WTC11 (cell line): ENCODE results near the gene OTOS. TPM values are rescaled to one million over a fixed set of nuclear protein-coding genes. Genes with fewer than 3 reads are reported as not detected.

Experiments
- ATAC-seq: fragments of 200-7000 bp; cut with Tn5 transposase; 2 replicates; pipeline ENCODE4 v1.10.0; 2021; ENCODE audit warnings: mild to moderate bottlenecking, moderate library complexity
- CTCF ChIA-PET: fragments of 300-600 bp; sonication (Branson Sonifier 250); formaldehyde crosslinking; loops from one replicate; lab custom pipeline; 2021; ENCODE audit warnings: antibody characterized with exemption; lab: Charles Lee
- POLR2A ChIA-PET: fragments of 350-600 bp; sonication (Branson Sonifier 250); formaldehyde crosslinking; loops from one replicate; lab custom pipeline; 2021; ENCODE audit warnings: antibody characterized with exemption; lab: Charles Lee
- DNase-seq: peaks from one replicate; pipeline ENCODE4 v3.0.0; 2021; ENCODE audit warnings: low spot score
- H3K27ac Mint-ChIP-seq: 2 replicates; pipeline ENCODE4 v1.8.0; 2021; ENCODE audit warnings: mixed read lengths
- H3K27me3 Mint-ChIP-seq: 2 replicates; pipeline ENCODE4 v1.8.0; 2021; ENCODE audit warnings: low read depth, mild to moderate bottlenecking, moderate library complexity, mixed read lengths
- H3K36me3 Mint-ChIP-seq: 2 replicates; pipeline ENCODE4 v1.8.0; 2021; ENCODE audit warnings: mixed read lengths
- H3K4me1 Mint-ChIP-seq: 2 replicates; pipeline ENCODE4 v1.8.0; 2022; ENCODE audit warnings: mixed read lengths
- H3K4me3 Mint-ChIP-seq: 2 replicates; pipeline ENCODE4 v1.8.0; 2021; ENCODE audit warnings: mild to moderate bottlenecking, moderate library complexity, mixed read lengths
- H3K9me3 Mint-ChIP-seq: 2 replicates; pipeline ENCODE4 v1.8.0; 2021; ENCODE audit warnings: mixed read lengths
- ATF1 ChIP-seq: sonication (generic); formaldehyde crosslinking; IDR thresholded peaks from 2 replicates; pipeline ENCODE4 v1.8.1; 2023; ENCODE audit warnings: mild to moderate bottlenecking, moderate library complexity, missing genetic modification reagents
- FOXK1 ChIP-seq: sonication (generic); formaldehyde crosslinking; IDR thresholded peaks from 2 replicates; pipeline ENCODE4 v1.8.0; 2022; ENCODE audit warnings: mild to moderate bottlenecking, moderate library complexity, missing genetic modification reagents
- HMGA2 ChIP-seq: fragments of 250-450 bp; sonication (Bioruptor Pico); IDR thresholded peaks from 2 replicates; pipeline ENCODE4 v1.4.0; 2021; ENCODE audit warnings: mild to moderate bottlenecking, moderate library complexity
- KAT7 ChIP-seq: sonication (generic); formaldehyde crosslinking; IDR thresholded peaks from 2 replicates; pipeline ENCODE4 v1.8.1; 2023; ENCODE audit warnings: missing genetic modification reagents, mild to moderate bottlenecking, borderline replicate concordance
- MYBL2 ChIP-seq: sonication (generic); formaldehyde crosslinking; IDR thresholded peaks from 2 replicates; pipeline ENCODE4 v1.8.1; 2023; ENCODE audit warnings: mild to moderate bottlenecking, moderate library complexity, missing genetic modification reagents
- NR1H2 ChIP-seq: sonication (generic); formaldehyde crosslinking; IDR thresholded peaks from 2 replicates; pipeline ENCODE4 v1.9.0; 2021; ENCODE audit warnings: mild to moderate bottlenecking, moderate library complexity, missing genetic modification reagents
- SMAD3 ChIP-seq: sonication (generic); formaldehyde crosslinking; IDR thresholded peaks from 2 replicates; pipeline ENCODE4 v1.8.0; 2022; ENCODE audit warnings: missing genetic modification reagents, mild to moderate bottlenecking, borderline replicate concordance
- TCF7 ChIP-seq: sonication (generic); formaldehyde crosslinking; IDR thresholded peaks from 2 replicates; pipeline ENCODE4 v1.8.0; 2022; ENCODE audit warnings: mild to moderate bottlenecking, low read depth, missing genetic modification reagents, moderate library complexity
- TEAD1 ChIP-seq: sonication (generic); formaldehyde crosslinking; IDR thresholded peaks from 2 replicates; pipeline ENCODE4 v1.8.0; 2022; ENCODE audit warnings: mild to moderate bottlenecking, missing genetic modification reagents
- TEAD4 ChIP-seq: sonication (generic); formaldehyde crosslinking; IDR thresholded peaks from 2 replicates; pipeline ENCODE4 v1.8.0; 2022; ENCODE audit warnings: mild to moderate bottlenecking, missing genetic modification reagents
- ZNF121 ChIP-seq: sonication (generic); formaldehyde crosslinking; IDR thresholded peaks from 2 replicates; pipeline ENCODE4 v1.8.0; 2023; ENCODE audit warnings: missing genetic modification reagents
- ZNF219 ChIP-seq: sonication (generic); formaldehyde crosslinking; IDR thresholded peaks from 2 replicates; pipeline ENCODE4 v1.8.0; 2023; ENCODE audit warnings: missing genetic modification reagents, mild to moderate bottlenecking, borderline replicate concordance
- ZNF396 ChIP-seq: fragments of 250-450 bp; sonication (Bioruptor Pico); IDR thresholded peaks from 2 replicates; pipeline ENCODE4 v1.8.0; 2021; ENCODE audit warnings: mild to moderate bottlenecking, moderate library complexity, borderline replicate concordance
- ZNF671 ChIP-seq: fragments of 250-450 bp; sonication (Bioruptor Pico); IDR thresholded peaks from 2 replicates; pipeline ENCODE4 v1.8.0; 2021; ENCODE audit warnings: mild to moderate bottlenecking
- total RNA-seq: library from RNA; stranded (reverse); gene quantifications from 3 replicates; pipeline ENCODE4 v1.2.3, GENCODE V29; 2021
- TF ChIP-seq, protein P1 (sequence below): fragments of 250-450 bp; sonication (Bioruptor Pico); conservative IDR thresholded peaks from 2 replicates; pipeline ENCODE4 v1.9.0; 2021; ENCODE audit warnings: mild to moderate bottlenecking
- TF ChIP-seq, protein P2 (sequence below): fragments of 250-450 bp; sonication (Bioruptor Pico); IDR thresholded peaks from 2 replicates; pipeline ENCODE4 v1.9.0; 2021; ENCODE audit warnings: moderate library complexity, mild to moderate bottlenecking, inconsistent platforms, borderline replicate concordance
- TF ChIP-seq, protein P3 (sequence below): sonication (generic); formaldehyde crosslinking; conservative IDR thresholded peaks from 2 replicates; pipeline ENCODE4 v1.8.1; 2023; ENCODE audit warnings: mild to moderate bottlenecking, low read depth, missing genetic modification reagents, moderate library complexity
- TF ChIP-seq, protein P4 (sequence below): sonication (generic); formaldehyde crosslinking; IDR thresholded peaks from 2 replicates; pipeline ENCODE4 v1.8.1; 2023; ENCODE audit warnings: mild to moderate bottlenecking, missing genetic modification reagents, moderate library complexity
- TF ChIP-seq, protein P5 (sequence below): fragments of 250-450 bp; sonication (Bioruptor Pico); IDR thresholded peaks from 2 replicates; pipeline ENCODE4 v2.1.2; 2022; ENCODE audit warnings: mild to moderate bottlenecking, moderate library complexity
- TF ChIP-seq, protein P6 (sequence below): sonication (generic); formaldehyde crosslinking; IDR thresholded peaks from 2 replicates; pipeline ENCODE4 v1.8.0; 2022; ENCODE audit warnings: mild to moderate bottlenecking, missing genetic modification reagents
- TF ChIP-seq, protein P7 (sequence below): sonication (generic); formaldehyde crosslinking; IDR thresholded peaks from 2 replicates; pipeline ENCODE4 v1.8.0; 2022; ENCODE audit warnings: mild to moderate bottlenecking, missing genetic modification reagents
- TF ChIP-seq, protein P8 (sequence below): sonication (generic); formaldehyde crosslinking; conservative IDR thresholded peaks from 2 replicates; pipeline ENCODE4 v1.8.1; 2022; ENCODE audit warnings: mild to moderate bottlenecking, missing genetic modification reagents
- TF ChIP-seq, protein P9 (sequence below): sonication (generic); formaldehyde crosslinking; IDR thresholded peaks from 2 replicates; pipeline ENCODE4 v1.8.1; 2023; ENCODE audit warnings: mild to moderate bottlenecking, missing genetic modification reagents, borderline replicate concordance

Gene OTOS
- total RNA-seq, 1 experiment from 2014 or later, result not detected

DNA sequence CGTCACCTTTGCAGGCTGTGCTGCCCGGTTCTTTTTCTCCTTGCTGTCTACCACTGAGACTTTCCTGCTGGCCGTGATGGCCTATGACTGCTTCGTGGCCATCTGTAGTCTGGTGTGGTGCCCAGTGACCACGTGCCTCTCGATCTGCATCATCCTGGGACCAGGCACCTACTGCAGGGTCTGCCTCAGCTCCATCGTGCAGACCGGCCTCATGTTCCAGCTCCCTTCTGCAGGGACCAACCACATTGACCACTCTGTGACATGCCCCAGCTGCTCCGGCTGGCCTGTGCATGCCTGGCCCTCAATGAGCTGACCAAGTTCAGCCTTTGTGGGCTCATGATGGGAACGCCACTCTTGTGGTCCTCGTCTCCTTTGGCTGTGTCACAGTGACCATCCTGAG, 31.1 kb downstream of the OTOS start:
- peaks cover 6% of the 10 kb centered on the region for H3K4me1 Mint-ChIP-seq
- POLR2A ChIA-PET, result no interaction called here
- H3K4me3 Mint-ChIP-seq, result no peak overlapping the region
- CTCF ChIA-PET, result no interaction called here
- H3K9me3 Mint-ChIP-seq, result peaks cover 8% of the 10 kb centered on the region; the same call in 1 of the 2 replicates
- no peak overlapping the region for H3K27ac Mint-ChIP-seq
- TF ChIP-seq, protein P1, sequence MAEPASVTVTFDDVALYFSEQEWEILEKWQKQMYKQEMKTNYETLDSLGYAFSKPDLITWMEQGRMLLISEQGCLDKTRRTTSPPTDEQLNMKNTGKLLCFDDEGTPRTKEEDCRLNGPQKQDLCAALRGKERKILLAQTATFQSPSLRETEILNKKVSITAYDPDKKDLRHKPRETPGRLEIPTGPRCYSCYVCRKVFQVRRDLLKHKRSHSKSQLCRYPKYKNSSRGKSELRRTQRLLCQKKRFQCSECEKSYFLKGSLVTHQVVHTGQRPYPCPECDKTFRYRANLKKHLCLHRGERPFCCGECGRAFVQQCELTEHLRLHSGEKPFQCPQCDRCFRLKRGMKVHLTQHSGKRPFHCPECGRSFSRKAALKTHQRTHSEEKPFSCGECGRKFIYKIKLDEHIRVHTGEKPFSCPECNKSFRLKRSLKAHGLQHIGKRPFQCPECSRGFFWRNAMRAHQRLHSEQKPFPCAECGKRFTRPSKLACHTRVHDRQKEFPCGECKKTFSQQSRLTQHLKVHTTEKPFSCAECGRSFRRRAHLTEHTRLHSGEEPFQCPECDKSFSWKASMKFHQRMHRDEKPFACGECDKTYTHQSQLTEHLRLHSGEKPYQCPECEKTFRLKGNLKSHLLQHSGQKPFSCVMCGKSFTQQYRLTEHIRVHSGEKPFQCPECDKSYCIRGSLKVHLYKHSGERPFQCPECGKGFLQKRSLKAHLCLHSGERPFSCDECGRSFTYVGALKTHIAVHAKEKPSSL (CRISPR knock-in tag), result no peak
- no peak for TF ChIP-seq ZNF121 (CRISPR knock-in tag)
- TF ChIP-seq, protein P2, sequence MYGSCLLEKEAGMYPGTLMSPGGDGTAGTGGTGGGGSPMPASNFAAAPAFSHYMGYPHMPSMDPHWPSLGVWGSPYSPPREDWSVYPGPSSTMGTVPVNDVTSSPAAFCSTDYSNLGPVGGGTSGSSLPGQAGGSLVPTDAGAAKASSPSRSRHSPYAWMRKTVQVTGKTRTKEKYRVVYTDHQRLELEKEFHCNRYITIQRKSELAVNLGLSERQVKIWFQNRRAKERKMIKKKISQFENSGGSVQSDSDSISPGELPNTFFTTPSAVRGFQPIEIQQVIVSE, result no peak
- TF ChIP-seq ZNF671, result no peak
- TF ChIP-seq, protein P3, sequence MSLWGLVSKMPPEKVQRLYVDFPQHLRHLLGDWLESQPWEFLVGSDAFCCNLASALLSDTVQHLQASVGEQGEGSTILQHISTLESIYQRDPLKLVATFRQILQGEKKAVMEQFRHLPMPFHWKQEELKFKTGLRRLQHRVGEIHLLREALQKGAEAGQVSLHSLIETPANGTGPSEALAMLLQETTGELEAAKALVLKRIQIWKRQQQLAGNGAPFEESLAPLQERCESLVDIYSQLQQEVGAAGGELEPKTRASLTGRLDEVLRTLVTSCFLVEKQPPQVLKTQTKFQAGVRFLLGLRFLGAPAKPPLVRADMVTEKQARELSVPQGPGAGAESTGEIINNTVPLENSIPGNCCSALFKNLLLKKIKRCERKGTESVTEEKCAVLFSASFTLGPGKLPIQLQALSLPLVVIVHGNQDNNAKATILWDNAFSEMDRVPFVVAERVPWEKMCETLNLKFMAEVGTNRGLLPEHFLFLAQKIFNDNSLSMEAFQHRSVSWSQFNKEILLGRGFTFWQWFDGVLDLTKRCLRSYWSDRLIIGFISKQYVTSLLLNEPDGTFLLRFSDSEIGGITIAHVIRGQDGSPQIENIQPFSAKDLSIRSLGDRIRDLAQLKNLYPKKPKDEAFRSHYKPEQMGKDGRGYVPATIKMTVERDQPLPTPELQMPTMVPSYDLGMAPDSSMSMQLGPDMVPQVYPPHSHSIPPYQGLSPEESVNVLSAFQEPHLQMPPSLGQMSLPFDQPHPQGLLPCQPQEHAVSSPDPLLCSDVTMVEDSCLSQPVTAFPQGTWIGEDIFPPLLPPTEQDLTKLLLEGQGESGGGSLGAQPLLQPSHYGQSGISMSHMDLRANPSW (CRISPR knock-in tag), result no peak
- TF ChIP-seq MYBL2 (CRISPR knock-in tag), result no peak
- no peak for TF ChIP-seq ZNF219
- TF ChIP-seq FOXK1 (CRISPR knock-in tag), result no peak
- TF ChIP-seq ATF1 (CRISPR knock-in tag), result no peak
- TF ChIP-seq NR1H2 (CRISPR knock-in tag), result no peak
- no peak for TF ChIP-seq TCF7 (CRISPR knock-in tag)
- TF ChIP-seq, protein P4, sequence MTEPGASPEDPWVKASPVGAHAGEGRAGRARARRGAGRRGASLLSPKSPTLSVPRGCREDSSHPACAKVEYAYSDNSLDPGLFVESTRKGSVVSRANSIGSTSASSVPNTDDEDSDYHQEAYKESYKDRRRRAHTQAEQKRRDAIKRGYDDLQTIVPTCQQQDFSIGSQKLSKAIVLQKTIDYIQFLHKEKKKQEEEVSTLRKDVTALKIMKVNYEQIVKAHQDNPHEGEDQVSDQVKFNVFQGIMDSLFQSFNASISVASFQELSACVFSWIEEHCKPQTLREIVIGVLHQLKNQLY (CRISPR knock-in tag), result no peak
- no peak for TF ChIP-seq ZNF396 (CRISPR knock-in tag)
- TF ChIP-seq, protein P5, sequence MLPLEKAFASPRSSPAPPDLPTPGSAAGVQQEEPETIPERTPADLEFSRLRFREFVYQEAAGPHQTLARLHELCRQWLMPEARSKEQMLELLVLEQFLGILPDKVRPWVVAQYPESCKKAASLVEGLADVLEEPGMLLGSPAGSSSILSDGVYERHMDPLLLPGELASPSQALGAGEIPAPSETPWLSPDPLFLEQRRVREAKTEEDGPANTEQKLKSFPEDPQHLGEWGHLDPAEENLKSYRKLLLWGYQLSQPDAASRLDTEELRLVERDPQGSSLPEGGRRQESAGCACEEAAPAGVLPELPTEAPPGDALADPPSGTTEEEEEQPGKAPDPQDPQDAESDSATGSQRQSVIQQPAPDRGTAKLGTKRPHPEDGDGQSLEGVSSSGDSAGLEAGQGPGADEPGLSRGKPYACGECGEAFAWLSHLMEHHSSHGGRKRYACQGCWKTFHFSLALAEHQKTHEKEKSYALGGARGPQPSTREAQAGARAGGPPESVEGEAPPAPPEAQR (CRISPR knock-in tag), result no peak
- TF ChIP-seq, protein P6, sequence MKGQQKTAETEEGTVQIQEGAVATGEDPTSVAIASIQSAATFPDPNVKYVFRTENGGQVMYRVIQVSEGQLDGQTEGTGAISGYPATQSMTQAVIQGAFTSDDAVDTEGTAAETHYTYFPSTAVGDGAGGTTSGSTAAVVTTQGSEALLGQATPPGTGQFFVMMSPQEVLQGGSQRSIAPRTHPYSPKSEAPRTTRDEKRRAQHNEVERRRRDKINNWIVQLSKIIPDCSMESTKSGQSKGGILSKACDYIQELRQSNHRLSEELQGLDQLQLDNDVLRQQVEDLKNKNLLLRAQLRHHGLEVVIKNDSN, result no peak
- TF ChIP-seq HMGA2, result no peak
- TF ChIP-seq KAT7 (CRISPR knock-in tag), result no peak
- no peaks in the 10 kb centered on the region for H3K27me3 Mint-ChIP-seq
- no peak for DNase-seq
- no peak for ATAC-seq
- no peaks in the 10 kb centered on the region for H3K36me3 Mint-ChIP-seq

DNA sequence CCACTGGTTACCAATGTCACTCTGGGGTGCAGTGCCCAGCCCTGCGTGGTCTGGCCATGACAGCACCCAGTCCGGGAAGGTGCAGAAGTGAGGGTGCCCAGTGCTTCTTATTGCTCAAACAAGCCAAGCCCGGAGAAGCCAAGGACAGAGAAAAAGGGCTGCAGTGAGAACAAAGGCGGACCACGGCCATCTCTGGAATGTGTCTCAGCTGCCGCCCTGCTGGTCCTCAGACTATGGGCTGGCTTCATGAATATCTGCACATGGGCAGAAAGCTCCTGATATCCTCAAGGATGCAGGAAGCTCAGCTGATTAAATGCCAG, 33.0 kb downstream of the OTOS start:
- peaks cover 8% of the 10 kb centered on the region; the same call in 1 of the 2 replicates for H3K9me3 Mint-ChIP-seq
- H3K27ac Mint-ChIP-seq, result no peak overlapping the region
- H3K4me1 Mint-ChIP-seq, result no peaks in the 10 kb centered on the region
- H3K4me3 Mint-ChIP-seq, result no peak overlapping the region
- no peaks in the 10 kb centered on the region for H3K27me3 Mint-ChIP-seq
- ChIA-PET POLR2A (no interaction called here), CTCF (interaction anchor here (1.0 to 1.4 kb wide), 2 partner anchors 41 to 47 kb away, joined by 3 to 5 read pairs; no protein-coding TSS in a partner anchor)
- H3K36me3 Mint-ChIP-seq, result no peaks in the 10 kb centered on the region
- ATAC-seq (no peak), DNase-seq (no peak)
- TF ChIP-seq, protein P7, sequence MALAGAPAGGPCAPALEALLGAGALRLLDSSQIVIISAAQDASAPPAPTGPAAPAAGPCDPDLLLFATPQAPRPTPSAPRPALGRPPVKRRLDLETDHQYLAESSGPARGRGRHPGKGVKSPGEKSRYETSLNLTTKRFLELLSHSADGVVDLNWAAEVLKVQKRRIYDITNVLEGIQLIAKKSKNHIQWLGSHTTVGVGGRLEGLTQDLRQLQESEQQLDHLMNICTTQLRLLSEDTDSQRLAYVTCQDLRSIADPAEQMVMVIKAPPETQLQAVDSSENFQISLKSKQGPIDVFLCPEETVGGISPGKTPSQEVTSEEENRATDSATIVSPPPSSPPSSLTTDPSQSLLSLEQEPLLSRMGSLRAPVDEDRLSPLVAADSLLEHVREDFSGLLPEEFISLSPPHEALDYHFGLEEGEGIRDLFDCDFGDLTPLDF, result no peak
- TF ChIP-seq, protein P8, sequence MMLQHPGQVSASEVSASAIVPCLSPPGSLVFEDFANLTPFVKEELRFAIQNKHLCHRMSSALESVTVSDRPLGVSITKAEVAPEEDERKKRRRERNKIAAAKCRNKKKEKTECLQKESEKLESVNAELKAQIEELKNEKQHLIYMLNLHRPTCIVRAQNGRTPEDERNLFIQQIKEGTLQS (CRISPR knock-in tag), result no peak
- no peak for TF ChIP-seq SMAD3 (CRISPR knock-in tag)
- TF ChIP-seq, protein P9, sequence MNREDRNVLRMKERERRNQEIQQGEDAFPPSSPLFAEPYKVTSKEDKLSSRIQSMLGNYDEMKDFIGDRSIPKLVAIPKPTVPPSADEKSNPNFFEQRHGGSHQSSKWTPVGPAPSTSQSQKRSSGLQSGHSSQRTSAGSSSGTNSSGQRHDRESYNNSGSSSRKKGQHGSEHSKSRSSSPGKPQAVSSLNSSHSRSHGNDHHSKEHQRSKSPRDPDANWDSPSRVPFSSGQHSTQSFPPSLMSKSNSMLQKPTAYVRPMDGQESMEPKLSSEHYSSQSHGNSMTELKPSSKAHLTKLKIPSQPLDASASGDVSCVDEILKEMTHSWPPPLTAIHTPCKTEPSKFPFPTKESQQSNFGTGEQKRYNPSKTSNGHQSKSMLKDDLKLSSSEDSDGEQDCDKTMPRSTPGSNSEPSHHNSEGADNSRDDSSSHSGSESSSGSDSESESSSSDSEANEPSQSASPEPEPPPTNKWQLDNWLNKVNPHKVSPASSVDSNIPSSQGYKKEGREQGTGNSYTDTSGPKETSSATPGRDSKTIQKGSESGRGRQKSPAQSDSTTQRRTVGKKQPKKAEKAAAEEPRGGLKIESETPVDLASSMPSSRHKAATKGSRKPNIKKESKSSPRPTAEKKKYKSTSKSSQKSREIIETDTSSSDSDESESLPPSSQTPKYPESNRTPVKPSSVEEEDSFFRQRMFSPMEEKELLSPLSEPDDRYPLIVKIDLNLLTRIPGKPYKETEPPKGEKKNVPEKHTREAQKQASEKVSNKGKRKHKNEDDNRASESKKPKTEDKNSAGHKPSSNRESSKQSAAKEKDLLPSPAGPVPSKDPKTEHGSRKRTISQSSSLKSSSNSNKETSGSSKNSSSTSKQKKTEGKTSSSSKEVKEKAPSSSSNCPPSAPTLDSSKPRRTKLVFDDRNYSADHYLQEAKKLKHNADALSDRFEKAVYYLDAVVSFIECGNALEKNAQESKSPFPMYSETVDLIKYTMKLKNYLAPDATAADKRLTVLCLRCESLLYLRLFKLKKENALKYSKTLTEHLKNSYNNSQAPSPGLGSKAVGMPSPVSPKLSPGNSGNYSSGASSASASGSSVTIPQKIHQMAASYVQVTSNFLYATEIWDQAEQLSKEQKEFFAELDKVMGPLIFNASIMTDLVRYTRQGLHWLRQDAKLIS (CRISPR knock-in tag), result no peak
- no peak for TF ChIP-seq TEAD1 (CRISPR knock-in tag)
- no peak for TF ChIP-seq TEAD4 (CRISPR knock-in tag)
